Activated CD4-positive, alpha-beta T cell treated with anti-CD3 and anti-CD28 coated beads, Interleukin-2, amount 50 U/mL, for 16 hours (primary cell): ENCODE results near the gene MT1G.

ENCODE experiments used
- DNase-seq: peaks from one replicate; pipeline ENCODE4 v3.0.0-alpha.2; 2020

The MT1G gene

DNA sequence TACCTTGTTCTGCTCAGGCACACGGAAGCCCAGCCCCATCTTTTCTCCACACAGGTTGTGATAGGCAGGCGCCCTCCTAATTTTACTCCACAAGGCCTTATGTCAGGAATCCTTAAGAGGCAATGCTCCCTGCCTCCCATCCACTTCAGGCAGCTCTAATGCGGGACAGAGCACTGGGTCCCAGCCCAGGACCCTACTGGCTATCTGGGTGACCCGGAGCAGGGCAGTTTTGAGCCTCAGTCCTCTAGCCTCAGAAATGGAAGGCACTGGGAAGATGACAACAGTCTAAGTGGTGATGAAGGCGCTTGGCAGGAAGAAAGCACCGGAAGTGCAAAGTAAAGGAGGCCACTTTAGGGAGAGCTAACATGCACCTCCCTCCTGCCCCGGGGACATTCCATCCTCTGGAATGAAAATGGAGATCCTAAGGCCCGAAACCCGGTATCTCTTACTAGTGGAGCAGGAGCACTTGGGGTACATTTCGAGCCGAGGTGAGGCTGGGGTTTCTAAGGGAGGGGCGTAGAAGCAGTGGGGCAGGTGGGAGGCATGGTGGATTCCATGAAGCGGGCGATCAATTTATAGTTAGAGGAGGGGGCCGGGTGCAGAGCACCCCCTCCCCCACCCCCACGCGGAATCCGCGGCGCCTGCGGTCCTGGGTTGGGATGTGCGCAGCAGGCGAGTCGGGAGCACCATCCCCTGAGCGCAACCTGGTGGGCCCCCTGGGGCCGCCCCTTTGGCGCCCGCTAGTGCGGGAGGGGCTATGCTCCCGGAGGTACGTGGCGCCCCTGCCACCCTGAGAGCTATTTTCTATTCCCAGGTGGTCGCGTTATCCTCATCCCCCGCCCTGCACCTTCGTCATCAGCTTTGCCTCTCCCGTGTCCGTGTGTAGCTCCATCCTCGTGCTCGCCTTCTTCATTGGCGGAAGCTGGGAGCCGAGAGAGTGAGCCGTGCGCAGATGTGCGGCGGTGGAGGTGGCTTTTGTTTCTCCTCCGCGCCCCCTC lies 5.2 kb downstream of the MT1G start:
- DNase-seq, result no peak

- no peak for DNase-seq
These were observed 9.5 kb downstream of the MT1G start for GRCh38 chr16:56658327-56658875.

GRCh38 chr16:56657555-56658326 lies 10.1 kb downstream of the MT1G start, which contains the start of gene MT1F:
Gene MT1F (plus strand): TSS chr16:56657959. CDS start chr16:56658059, 100 bp downstream.
- DNase-seq, result peak; percentile 54

DNA sequence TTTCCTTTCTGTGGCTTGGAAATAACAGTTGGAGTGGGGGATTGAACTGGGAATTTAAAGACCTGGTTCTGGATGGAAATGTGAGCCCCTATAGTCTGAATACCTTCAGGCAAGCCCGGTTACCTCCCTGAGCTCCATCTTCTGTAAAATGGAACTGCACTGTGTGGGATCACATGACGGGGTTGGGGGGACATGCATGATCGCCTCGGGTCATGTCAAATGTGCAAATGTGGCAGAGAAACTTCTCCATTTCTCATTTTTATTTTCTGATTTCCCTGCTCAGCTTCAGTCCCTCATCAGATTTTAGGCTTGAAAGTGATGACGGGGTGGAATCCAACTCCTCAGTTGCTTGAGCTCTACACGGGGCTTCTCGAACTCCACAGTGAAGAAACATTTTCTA lies 14.6 kb downstream of the MT1G start:
- no peak for DNase-seq

GRCh38 chr16:56652600-56652999 lies 15.3 kb downstream of the MT1G start:
- no peak for DNase-seq

DNA sequence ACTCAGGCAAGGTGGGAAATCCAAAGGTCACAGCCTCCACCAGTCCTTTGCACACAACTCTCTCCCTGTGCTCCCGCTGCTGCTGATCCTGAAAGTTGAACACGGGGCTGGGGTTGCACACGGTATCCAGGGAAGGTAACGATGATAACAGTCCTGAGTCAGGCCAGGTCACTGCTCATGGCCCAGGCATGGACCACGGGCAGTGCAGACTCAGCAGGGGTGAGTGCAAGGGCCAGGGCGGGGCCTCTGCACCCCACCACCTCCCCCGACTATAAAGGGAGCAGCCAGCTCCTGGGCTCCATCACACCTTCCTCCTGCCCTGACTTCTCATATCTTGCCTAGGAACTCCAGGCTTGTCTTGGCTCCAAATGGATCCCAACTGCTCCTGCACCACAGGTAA lies 16.3 kb downstream of the MT1G start, which contains the start of gene MT1B:
Gene MT1B (plus strand): TSS at position 301 of the 400 bp plus-strand sequence. CDS start 68 bp downstream, at position 369.
- no peak for DNase-seq

DNA sequence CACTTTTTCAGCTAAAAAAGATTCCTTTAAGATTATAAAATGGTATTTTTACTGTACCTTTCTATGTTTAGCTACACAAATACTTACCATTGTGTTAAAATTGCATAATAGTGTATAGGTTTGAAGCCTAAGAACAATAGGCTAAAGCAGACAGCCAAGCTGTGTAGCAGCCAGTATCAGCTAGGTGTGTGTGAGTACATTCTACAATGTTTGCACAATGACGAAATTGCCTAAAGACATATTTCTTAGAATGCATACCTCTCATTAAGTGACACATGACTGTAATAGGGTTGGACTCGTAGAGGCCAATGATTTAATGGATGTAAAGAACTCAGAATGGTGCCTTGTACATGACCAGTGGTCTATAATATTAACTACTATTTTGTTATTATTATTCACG lies 18.0 kb downstream of the MT1G start:
- DNase-seq, result no peak

DNA sequence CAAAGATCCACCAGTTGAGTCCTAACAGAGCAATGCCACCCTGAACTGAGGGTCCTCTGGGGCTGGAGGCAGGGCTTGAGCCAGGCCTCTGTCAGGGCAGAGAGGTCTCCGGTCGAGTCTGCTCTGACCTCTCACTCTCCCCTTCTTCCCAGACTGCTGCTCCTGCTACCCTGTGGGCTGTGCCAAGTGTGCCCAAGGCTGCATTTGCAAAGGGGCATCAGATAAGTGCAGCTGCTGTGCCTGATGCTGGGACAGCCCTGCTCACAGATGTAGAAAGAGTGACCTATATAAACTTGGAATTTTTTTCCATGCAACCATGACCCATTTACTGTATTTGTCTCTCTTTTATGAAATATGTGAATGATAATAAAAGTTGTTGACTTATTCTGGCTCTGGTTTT lies 18.6 kb downstream of the MT1G start:
- DNase-seq, result no peak

- DNase-seq, result no peak
These were observed 20.0 kb downstream of the MT1G start for GRCh38 chr16:56647641-56648431.

- no peak for DNase-seq
These were observed 22.0 kb downstream of the MT1G start for GRCh38 chr16:56645838-56646237.

DNA sequence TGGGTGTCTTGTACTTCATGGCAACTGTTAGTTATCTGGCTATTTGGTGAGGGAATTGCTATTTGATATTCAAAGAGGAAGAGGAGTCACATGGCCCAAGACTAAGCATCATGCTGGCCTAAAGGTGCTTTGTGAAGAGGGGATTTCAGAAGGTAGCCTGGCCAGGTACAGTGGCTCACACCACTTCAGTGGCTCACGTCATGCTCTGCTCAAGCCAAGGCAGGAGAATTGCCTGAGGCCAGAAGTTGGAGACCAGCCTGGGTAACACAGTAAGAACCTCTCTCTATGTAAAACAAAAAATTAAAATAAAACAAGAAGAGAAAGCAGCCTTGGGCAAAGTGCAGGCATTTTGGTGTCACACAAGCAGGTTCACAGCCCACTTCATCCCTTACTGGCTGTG lies 22.6 kb downstream of the MT1G start:
- no peak for DNase-seq

- no peak for DNase-seq
These were observed 24.0 kb downstream of the MT1G start for GRCh38 chr16:56643833-56644232.

- DNase-seq, result peak; percentile 78
These were observed 24.6 kb downstream of the MT1G start for GRCh38 chr16:56643080-56643778.

GRCh38 chr16:56641166-56641565 lies 26.7 kb downstream of the MT1G start:
- DNase-seq, result no peak

DNA sequence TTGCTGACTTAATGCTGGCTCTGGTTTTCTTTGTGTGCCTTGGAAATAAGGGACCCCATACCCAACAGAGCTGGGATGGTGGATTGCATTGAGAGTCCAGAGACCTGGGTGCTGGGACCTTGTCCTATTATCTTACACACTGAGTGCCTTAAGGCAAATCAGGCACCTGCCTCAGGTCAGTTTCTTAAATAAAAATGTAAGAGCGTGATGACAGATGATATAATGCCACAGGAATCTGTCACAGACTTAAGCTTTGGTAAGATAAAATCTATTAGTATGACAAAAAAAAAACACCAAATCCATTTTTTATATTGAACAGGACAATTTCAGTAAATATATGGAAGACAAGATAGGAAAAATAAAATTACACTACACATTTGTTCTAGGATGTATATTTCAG lies 27.8 kb downstream of the MT1G start:
- DNase-seq, result no peak

DNA sequence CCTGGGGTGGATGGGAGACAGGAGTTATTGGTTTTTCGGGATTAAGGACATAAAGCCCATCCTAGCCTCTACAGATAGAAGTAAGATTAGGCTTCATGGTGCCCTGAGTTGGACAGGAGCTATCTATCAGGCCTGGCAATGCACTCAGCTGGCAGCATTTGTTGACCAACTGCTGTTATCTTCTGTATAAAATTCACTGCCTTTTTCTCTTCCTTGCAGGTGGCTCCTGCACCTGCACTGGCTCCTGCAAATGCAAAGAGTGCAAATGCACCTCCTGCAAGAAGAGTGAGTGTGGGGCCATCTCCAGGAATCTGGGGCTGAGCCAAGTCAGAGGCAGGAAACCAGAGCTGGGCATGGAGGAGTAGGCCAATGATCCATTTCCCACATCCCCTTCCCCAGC lies 28.8 kb downstream of the MT1G start:
- DNase-seq, result no peak

DNA sequence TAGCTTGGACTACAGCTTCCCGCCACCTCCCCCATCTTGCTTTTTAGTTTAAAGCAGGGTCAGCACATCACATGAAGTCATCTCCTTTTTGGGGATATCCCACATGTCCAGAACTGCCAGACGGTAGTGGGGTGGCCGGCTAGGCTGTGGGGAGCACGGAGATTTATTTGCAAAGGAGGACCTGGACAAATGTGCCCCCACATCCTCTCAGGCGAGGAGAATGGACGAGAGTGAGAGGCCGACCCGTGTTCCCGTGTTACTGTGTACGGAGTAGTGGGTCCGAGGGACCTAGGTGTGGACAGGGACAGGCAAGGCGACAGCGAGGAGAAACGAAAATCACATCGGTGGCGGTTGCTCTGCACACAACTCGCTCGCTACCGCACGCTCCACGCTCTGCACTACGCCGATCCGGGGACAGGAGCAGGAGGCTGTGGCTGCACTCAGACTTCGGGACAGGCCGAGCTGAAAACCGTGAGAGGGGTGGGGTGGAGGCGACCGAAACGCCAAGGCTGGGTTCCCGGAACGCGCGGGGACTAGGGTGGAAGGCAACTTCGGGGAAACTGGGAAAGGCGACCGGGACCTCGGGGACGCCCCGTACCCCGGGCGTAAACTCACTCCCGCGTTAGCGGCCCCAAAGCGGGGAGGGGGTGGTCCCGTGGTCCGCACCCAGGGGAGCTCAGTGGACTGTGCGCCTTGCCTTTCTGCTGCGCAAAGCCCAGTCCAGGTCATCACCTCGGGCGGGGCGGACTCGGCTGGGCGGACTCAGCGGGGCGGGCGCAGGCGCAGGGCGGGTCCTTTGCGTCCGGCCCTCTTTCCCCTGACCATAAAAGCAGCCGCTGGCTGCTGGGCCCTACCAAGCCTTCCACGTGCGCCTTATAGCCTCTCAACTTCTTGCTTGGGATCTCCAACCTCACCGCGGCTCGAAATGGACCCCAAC lies 29.8 kb downstream of the MT1G start, which contains the start of gene MT1A:
Gene MT1A (plus strand): TSS at position 853 of the 937 bp plus-strand sequence. CDS start 73 bp downstream, at position 926.
- no peak for DNase-seq

- DNase-seq, result no peak
These were observed 31.1 kb downstream of the MT1G start for GRCh38 chr16:56636616-56637413.

- no peak for DNase-seq
These were observed 32.4 kb downstream of the MT1G start for GRCh38 chr16:56635441-56635967.
